Stimulated activated CD8-positive, alpha-beta memory T cell treated with anti-CD3 and anti-CD28 coated beads, Interleukin-15, amount 100 ng/mL, for 1 hour (primary cell): ENCODE data around the gene HMCES.

Source experiments
- DNase-seq: peaks from one replicate; pipeline ENCODE4 v3.0.0-alpha.2; 2020; ENCODE audit warnings: low read depth

The HMCES gene

GRCh38 chr3:129278439-129278965 lies at the start of gene HMCES:
HMCES (plus strand) TSS chr3:129278870; CDS start chr3:129279733, 863 bp downstream.
- DNase-seq = peak; percentile 90

- DNase-seq = no peak
Measured at GRCh38 chr3:129228891-129229585, 49.6 kb upstream of the HMCES start.

- DNase-seq = no peak
Measured at GRCh38 chr3:129230311-129231019, 48.2 kb upstream of the HMCES start.

- no peak for DNase-seq
Measured at GRCh38 chr3:129231331-129232119, 47.1 kb upstream of the HMCES start.

GRCh38 chr3:129233538-129233937 lies 45.1 kb upstream of the HMCES start:
- no peak for DNase-seq

GRCh38 chr3:129234441-129234840 lies 44.2 kb upstream of the HMCES start:
- DNase-seq = no peak

- no peak for DNase-seq
Measured at GRCh38 chr3:129235344-129235917, 43.2 kb upstream of the HMCES start.

- no peak for DNase-seq
Measured at GRCh38 chr3:129238945-129239705, 39.5 kb upstream of the HMCES start.

GRCh38 chr3:129239991-129240390 lies 38.7 kb upstream of the HMCES start:
- no peak for DNase-seq

- no peak for DNase-seq
Measured at GRCh38 chr3:129240436-129240835, 38.2 kb upstream of the HMCES start.

GRCh38 chr3:129245141-129245540 lies 33.5 kb upstream of the HMCES start:
- no peak for DNase-seq

GRCh38 chr3:129245641-129246306 lies 32.9 kb upstream of the HMCES start:
- peak; percentile 24 for DNase-seq

GRCh38 chr3:129246636-129247035 lies 32.0 kb upstream of the HMCES start:
- DNase-seq = no peak

- no peak for DNase-seq
Measured at GRCh38 chr3:129248286-129248979, 30.2 kb upstream of the HMCES start.

- DNase-seq = peak; percentile 68
Measured at GRCh38 chr3:129249284-129250065, 29.2 kb upstream of the HMCES start, which contains the start of gene COPG1. COPG1 (plus strand) TSS chr3:129249606; CDS start chr3:129249710, 104 bp downstream.

GRCh38 chr3:129252748-129253147 lies 25.9 kb upstream of the HMCES start:
- DNase-seq = no peak

- no peak for DNase-seq
Measured at GRCh38 chr3:129254536-129255230, 24.0 kb upstream of the HMCES start.

- no peak for DNase-seq
Measured at GRCh38 chr3:129256270-129256669, 22.4 kb upstream of the HMCES start.

- DNase-seq = no peak
Measured at GRCh38 chr3:129257609-129258008, 21.1 kb upstream of the HMCES start.
